ENCODE results near the gene GALNT2. TPM values are rescaled to one million over a fixed set of nuclear protein-coding genes. Genes with fewer than 3 reads are reported as not detected.
A peak's percentile ranks its signal among the peaks of the same experiment; 100 is the strongest.

Gene GALNT2
- polyA plus RNA-seq, 3 donors = 19.6 to 25.6 (median 23.4) TPM

DNA sequence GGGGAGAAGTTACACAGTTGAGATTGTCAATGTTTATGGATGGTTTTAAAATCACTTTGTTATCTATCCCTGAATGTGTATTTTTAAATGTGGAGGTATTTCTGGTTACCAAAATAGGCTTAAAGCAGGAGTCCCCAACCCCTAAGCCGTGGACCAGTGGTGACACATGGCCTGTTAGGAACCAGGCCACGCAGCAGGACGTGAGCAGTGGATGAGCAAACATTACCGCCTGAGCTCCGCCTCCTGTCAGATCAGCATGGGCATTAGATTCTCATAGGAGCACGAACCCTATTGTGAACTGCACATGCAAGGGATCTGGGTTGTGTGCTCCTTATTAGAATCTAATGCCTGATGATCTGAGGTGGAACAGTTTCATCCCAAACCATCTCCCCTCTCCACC lies 151.6 kb downstream of the GALNT2 start:
- Histone ChIP-seq H3K27me3 (ENCODE audit: control insufficient read depth in 2 of 2, insufficient read depth in 2 of 2, low read length in 2 of 2) (no peaks in the 10 kb centered on the region), H3K4me3 (replicated peaks in 1 of 3; ENCODE audit: low read depth in 2 of 3, low read length in 3 of 3) (no peak overlapping the region), H2AFZ (ENCODE audit: insufficient read depth, low read depth, low read length, poor library complexity, severe bottlenecking) (no peak overlapping the region), H3K36me3 (replicated peaks in 1 of 2; ENCODE audit: control insufficient read depth in 1 of 2, insufficient read depth in 2 of 2, low read length in 2 of 2) (peaks cover 0 to 6% of the 10 kb centered on the region in 2 donors), H3K79me2 (ENCODE audit: insufficient read depth, low read length) (peaks cover 39% of the 10 kb centered on the region), H4K20me1 (ENCODE audit: insufficient read depth, low read length) (peaks cover 33% of the 10 kb centered on the region), H3K4me1 (ENCODE audit: control insufficient read depth in 1 of 2, insufficient read depth in 2 of 2, low read length in 2 of 2) (peaks cover 0 to under 1% of the 10 kb centered on the region in 2 donors), H3K9me3 (replicated peaks in 1 of 2; ENCODE audit: control insufficient read depth in 1 of 2, insufficient read depth in 1 of 2, low read length in 2 of 2) (no peaks in the 10 kb centered on the region), H3K27ac (ENCODE audit: low read depth in 1 of 2, low read length in 2 of 2) (no peak overlapping the region), H3K4me2 (replicated peaks; ENCODE audit: extremely low read depth, low read length, poor library complexity, severe bottlenecking) (no peak overlapping the region), H3K9ac (ENCODE audit: insufficient read depth, low read length, poor library complexity, severe bottlenecking) (no peak overlapping the region)
- peak overlapping the region in 1 of 7 donors; percentile 29 for H3K27ac Mint-ChIP-seq
- WGBS (ENCODE audit: insufficient coverage) = 93% methylated on average over 5 of the region's 6 CpGs
- TF ChIP-seq CTCF (IDR thresholded peaks at IDR 0.05) = no peak
- H3K27me3 Mint-ChIP-seq (ENCODE audit: low read depth in 3 of 3) = no peaks in the 10 kb centered on the region
- H3K4me3 Mint-ChIP-seq = no peak overlapping the region
- H3K36me3 Mint-ChIP-seq = peaks cover 17 to 24% of the 10 kb centered on the region in 2 donors
- H3K9me3 Mint-ChIP-seq = peaks cover 0 to 3% (median 0%) of the 10 kb centered on the region in 7 donors
- intact Hi-C loops (cut with micrococcal nuclease) = no loop called here
- DNase-seq = no peak
- H3K4me1 Mint-ChIP-seq = peaks cover 11% of the 10 kb centered on the region

DNA sequence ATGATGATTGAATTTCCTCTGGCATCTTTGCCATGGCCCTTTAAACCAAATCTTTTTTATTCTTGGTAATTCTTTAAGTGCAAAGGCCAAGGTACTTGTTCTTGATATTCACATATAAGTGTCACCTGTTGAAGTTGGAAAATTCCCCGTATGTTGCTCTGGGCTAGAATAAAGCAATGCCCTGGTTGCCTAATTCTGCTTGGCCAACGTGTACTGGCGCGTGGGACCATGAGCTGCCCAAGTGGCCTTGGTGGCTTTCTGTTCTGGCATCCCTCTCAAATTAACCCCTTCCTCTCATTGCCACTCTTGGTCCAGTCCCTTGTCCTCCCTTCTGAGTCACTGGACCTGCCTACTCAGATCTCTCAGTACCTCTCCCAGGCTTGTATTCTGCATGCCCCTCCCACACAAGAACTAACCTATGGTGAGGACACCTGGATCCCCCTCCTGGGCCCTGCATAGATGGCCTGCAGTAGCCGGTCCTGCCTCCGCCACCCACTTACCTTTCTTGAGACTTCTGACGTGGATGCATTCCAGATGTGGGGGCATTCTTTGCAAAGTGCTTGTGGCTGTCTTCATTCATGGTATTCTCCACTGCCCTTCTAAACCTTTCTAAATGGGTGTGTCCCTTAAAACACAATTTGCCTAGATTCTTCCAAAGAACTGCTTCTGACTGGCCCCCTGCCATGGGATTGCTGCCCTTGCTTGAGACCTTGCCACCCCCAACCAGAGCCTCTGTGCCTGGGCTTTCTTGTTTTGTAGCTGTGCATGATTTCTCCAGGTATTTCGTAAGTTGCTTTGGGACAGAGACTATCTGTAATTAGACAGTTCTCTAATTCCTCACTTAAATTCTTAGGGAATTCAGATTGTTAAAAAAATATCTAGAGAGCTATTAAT lies 152.4 kb downstream of the GALNT2 start:
- no peak overlapping the region for H3K4me2 ChIP-seq (replicated peaks; ENCODE audit: extremely low read depth, low read length, poor library complexity, severe bottlenecking)
- no peak overlapping the region for H3K4me3 ChIP-seq (replicated peaks in 1 of 3; ENCODE audit: low read depth in 2 of 3, low read length in 3 of 3)
- no peak overlapping the region for H3K4me3 Mint-ChIP-seq
- no peak for DNase-seq
- intact Hi-C loops (cut with micrococcal nuclease) = no loop called here
- H3K27ac Mint-ChIP-seq = peak overlapping the region in 2 of 7 donors; percentile 29 to 54
- H3K9ac ChIP-seq (ENCODE audit: insufficient read depth, low read length, poor library complexity, severe bottlenecking) = no peak overlapping the region
- H3K9me3 Mint-ChIP-seq = peaks cover 0 to 3% (median 0%) of the 10 kb centered on the region in 7 donors
- no peaks in the 10 kb centered on the region for H3K27me3 Mint-ChIP-seq (ENCODE audit: low read depth in 3 of 3)
- H3K27me3 ChIP-seq (ENCODE audit: control insufficient read depth in 2 of 2, insufficient read depth in 2 of 2, low read length in 2 of 2) = no peaks in the 10 kb centered on the region
- peaks cover 0 to 6% of the 10 kb centered on the region in 2 donors for H3K36me3 ChIP-seq (replicated peaks in 1 of 2; ENCODE audit: control insufficient read depth in 1 of 2, insufficient read depth in 2 of 2, low read length in 2 of 2)
- no peak overlapping the region for H3K27ac ChIP-seq (ENCODE audit: low read depth in 1 of 2, low read length in 2 of 2)
- no peaks in the 10 kb centered on the region for H3K9me3 ChIP-seq (replicated peaks in 1 of 2; ENCODE audit: control insufficient read depth in 1 of 2, insufficient read depth in 1 of 2, low read length in 2 of 2)
- 61% methylated on average over 4 of the region's 8 CpGs for WGBS (ENCODE audit: insufficient coverage)
- no peak for TF ChIP-seq CTCF (IDR thresholded peaks at IDR 0.05)
- H4K20me1 ChIP-seq (ENCODE audit: insufficient read depth, low read length) = peaks cover 33% of the 10 kb centered on the region
- H3K36me3 Mint-ChIP-seq = peaks cover 22 to 24% of the 10 kb centered on the region in 2 donors
- peaks cover 11% of the 10 kb centered on the region for H3K4me1 Mint-ChIP-seq
- H3K79me2 ChIP-seq (ENCODE audit: insufficient read depth, low read length) = peaks cover 32% of the 10 kb centered on the region
- no peak overlapping the region for H2AFZ ChIP-seq (ENCODE audit: insufficient read depth, low read depth, low read length, poor library complexity, severe bottlenecking)
- H3K4me1 ChIP-seq (ENCODE audit: control insufficient read depth in 1 of 2, insufficient read depth in 2 of 2, low read length in 2 of 2) = no peaks in the 10 kb centered on the region

All from CD14-positive monocyte (primary cell).